ENCODE measurements around the gene ZNF804A.

ZNF804A gene

GRCh38 chr2:184654945-184655344, 56.6 kb downstream of the ZNF804A start:
- H3K4me3 ChIP-seq (ENCODE audit: low read depth, low read length) = no peak overlapping the region
- peak; percentile 46 for DNase-seq (ENCODE audit: low read depth)
- in situ Hi-C loops (cut with HindIII; ENCODE audit: low sequenced_read_pairs) = no loop called here
- TF ChIP-seq CTCF (IDR thresholded peaks at IDR 0.05; ENCODE audit: low read depth, low read length, missing control alignments) = no peak

DNA sequence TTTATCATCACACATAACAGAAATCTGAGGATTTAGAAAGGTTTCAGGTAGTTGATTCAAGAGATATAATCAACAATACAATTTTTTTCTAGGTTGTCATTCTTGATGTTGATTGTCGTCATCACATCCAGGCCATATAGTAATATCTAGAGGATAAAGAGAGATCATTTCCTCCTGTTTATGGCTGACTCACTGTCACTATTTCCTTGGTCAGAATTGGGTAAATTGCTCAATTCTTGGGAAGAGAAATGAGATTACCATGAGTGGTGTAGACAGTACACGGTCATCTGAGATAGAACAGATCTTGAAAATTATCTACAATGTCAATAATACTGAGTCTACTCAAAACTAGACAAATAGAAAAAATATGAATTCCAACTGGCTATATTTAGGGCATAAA, 78.8 kb downstream of the ZNF804A start:
- DNase-seq (ENCODE audit: low read depth) = no peak
- TF ChIP-seq CTCF (IDR thresholded peaks at IDR 0.05; ENCODE audit: low read depth, low read length, missing control alignments) = no peak
- no peak overlapping the region for H3K4me3 ChIP-seq (ENCODE audit: low read depth, low read length)
- in situ Hi-C loops (cut with HindIII; ENCODE audit: low sequenced_read_pairs) = no loop called here

GRCh38 chr2:184679219-184680018, 81.1 kb downstream of the ZNF804A start:
- in situ Hi-C loops (cut with HindIII; ENCODE audit: low sequenced_read_pairs) = no loop called here
- no peak overlapping the region for H3K4me3 ChIP-seq (ENCODE audit: low read depth, low read length)
- no peak for TF ChIP-seq CTCF (IDR thresholded peaks at IDR 0.05; ENCODE audit: low read depth, low read length, missing control alignments)
- DNase-seq (ENCODE audit: low read depth) = no peak

DNA sequence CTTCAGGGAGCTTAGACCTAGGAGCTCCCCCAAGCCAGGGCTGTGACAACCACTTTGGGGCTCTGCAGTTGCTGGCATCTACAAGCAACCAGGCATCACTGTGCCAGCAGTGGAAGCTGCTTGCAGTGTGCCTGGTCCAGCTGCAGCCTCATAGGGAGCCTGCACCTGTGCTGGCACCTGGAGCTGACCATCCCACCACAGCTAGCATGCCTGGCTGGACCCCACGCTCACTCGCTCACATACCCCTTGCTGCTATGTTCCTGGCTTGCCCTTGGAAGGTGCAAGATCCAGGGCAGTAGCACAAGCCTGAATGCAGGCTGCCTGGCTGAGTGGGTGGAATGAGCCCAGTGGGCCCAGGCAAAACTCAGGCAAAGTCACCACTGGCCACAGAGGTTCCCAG, 82.5 kb downstream of the ZNF804A start:
- H3K4me3 ChIP-seq (ENCODE audit: low read depth, low read length) = no peak overlapping the region
- no peak for TF ChIP-seq CTCF (IDR thresholded peaks at IDR 0.05; ENCODE audit: low read depth, low read length, missing control alignments)
- DNase-seq (ENCODE audit: low read depth) = no peak
- in situ Hi-C loops (cut with HindIII; ENCODE audit: low sequenced_read_pairs) = no loop called here

- no peak for TF ChIP-seq CTCF (IDR thresholded peaks at IDR 0.05; ENCODE audit: low read depth, low read length, missing control alignments)
- in situ Hi-C loops (cut with HindIII; ENCODE audit: low sequenced_read_pairs) = no loop called here
- no peak for DNase-seq (ENCODE audit: low read depth)
- no peak overlapping the region for H3K4me3 ChIP-seq (ENCODE audit: low read depth, low read length)
These were observed 83.5 kb downstream of the ZNF804A start for GRCh38 chr2:184681642-184682321.

GRCh38 chr2:184683911-184684310, 85.6 kb downstream of the ZNF804A start:
- no peak for TF ChIP-seq CTCF (IDR thresholded peaks at IDR 0.05; ENCODE audit: low read depth, low read length, missing control alignments)
- in situ Hi-C loops (cut with HindIII; ENCODE audit: low sequenced_read_pairs) = no loop called here
- H3K4me3 ChIP-seq (ENCODE audit: low read depth, low read length) = no peak overlapping the region
- DNase-seq (ENCODE audit: low read depth) = no peak

Data from astrocyte of the cerebellum (primary cell).